K562 (cell line): ENCODE results near the gene GIGYF2. TPM values are rescaled to one million over a fixed set of nuclear protein-coding genes. Genes with fewer than 3 reads are reported as not detected.

Experiments
- ATAC-seq: fragments of 200-7000 bp; cut with Tn5 transposase; 3 replicates; pipeline ENCODE4 v1.9.1; 2020; ENCODE audit warnings: moderate library complexity
- BruUV-seq: library from RNA; stranded (reverse); fragments of 400-500 nt; replicated peaks from 2 replicates; lab custom pipeline; 2021; lab: Mats Ljungman, UMichigan
- CTCF ChIA-PET: fragments of 300-600 bp; formaldehyde crosslinking; extraction: SDS; loops from one replicate; lab custom pipeline; 2021; ENCODE audit warnings: low intra/inter-chr PET ratio; lab: Yijun Ruan, JAX
- POLR2A ChIA-PET: fragments of 300-600, 350-650 bp; sonication (Branson Sonifier 250); formaldehyde crosslinking; extraction: SDS; loops from one replicate; lab custom pipeline; 2021; ENCODE audit warnings: antibody characterized with exemption, inconsistent platforms; lab: Yijun Ruan, JAX
- DNase-seq, 4 experiments: peaks; one replicate each; pipeline versions ENCODE4 v3.0.0 to v3.0.0-alpha.2; 2011 to 2018; ENCODE audit warnings: low spot score in 3 of 4, mixed read lengths in 3 of 4; ENCODE audit errors: extremely low read depth in 1 of 4
- FAIRE-seq: peaks from 2 replicates; lab custom pipeline; 2011; peaks lifted over from hg19 to GRCh38; lab: Jason Lieb, UNC
- H2AFZ ChIP-seq: 2 replicates; pipeline ENCODE4 v1.6.0; 2011; ENCODE audit warnings: low read depth, low read length, control low read depth, inconsistent platforms
- H3K27ac ChIP-seq: fragments of 200-600 bp; 3 replicates; pipeline ENCODE4 v1.8.0; 2011; ENCODE audit warnings: low read depth, mild to moderate bottlenecking, control low read depth, inconsistent platforms, low read length, moderate library complexity, mixed read lengths; ENCODE audit errors: extremely low read depth
- H3K27me3 ChIP-seq, 2 experiments: fragments of 300-600 bp in 1 of 2; 2 replicates in 1 of 2; 3 replicates in 1 of 2; pipeline versions ENCODE4 v1.6.0 to v1.8.0; 2011; ENCODE audit warnings: inconsistent platforms in 2 of 2, low read length in 2 of 2, mild to moderate bottlenecking in 1 of 2, mixed read lengths in 1 of 2, moderate library complexity in 1 of 2; ENCODE audit not compliant: control insufficient read depth in 2 of 2, insufficient read depth in 2 of 2
- H3K36me3 ChIP-seq: fragments of 300-600 bp; 3 replicates; pipeline ENCODE4 v1.8.0; 2011; ENCODE audit warnings: mild to moderate bottlenecking, low read length, inconsistent platforms; ENCODE audit not compliant: control insufficient read depth, insufficient read depth
- H3K4me1 ChIP-seq, 2 experiments: fragments of 200-600 bp in 1 of 2; replicated peaks in 1 of 2; 2 replicates in 1 of 2; 3 replicates in 1 of 2; pipeline versions ENCODE4 v1.5.1 to v1.8.0; 2011; ENCODE audit warnings: inconsistent platforms in 2 of 2, low read length in 2 of 2, mild to moderate bottlenecking in 1 of 2, mixed read lengths in 1 of 2, moderate library complexity in 1 of 2; ENCODE audit not compliant: control insufficient read depth in 2 of 2, insufficient read depth in 2 of 2
- H3K4me2 ChIP-seq: 2 replicates; pipeline ENCODE4 v1.6.1; 2011; ENCODE audit warnings: low read length, control low read depth, inconsistent platforms, mixed read lengths; ENCODE audit not compliant: insufficient read depth
- H3K4me3 ChIP-seq: fragments of 200-600 bp; sonication (generic), shearing (Covaris generic); 2 replicates; pipeline ENCODE4 v1.5.1; 2016; ENCODE audit warnings: control low read depth, inconsistent platforms
- H3K79me2 ChIP-seq: fragments of 200-600 bp; 3 replicates; pipeline ENCODE4 v1.8.0; 2011; ENCODE audit warnings: low read length, inconsistent platforms; ENCODE audit not compliant: control insufficient read depth, insufficient read depth
- H3K9ac ChIP-seq, 2 experiments: 2 replicates each; pipeline versions ENCODE4 v1.6.0 to v1.6.1; 2011; ENCODE audit warnings: low read depth in 2 of 2, low read length in 2 of 2, control low read depth in 1 of 2, inconsistent platforms in 1 of 2, mild to moderate bottlenecking in 1 of 2, mixed read lengths in 1 of 2; ENCODE audit not compliant: insufficient read depth in 1 of 2
- H3K9me1 ChIP-seq: one replicate; pipeline ENCODE4 v1.6.0; 2011; ENCODE audit warnings: inconsistent platforms, mild to moderate bottlenecking, low read length, moderate library complexity; ENCODE audit not compliant: control insufficient read depth, insufficient read depth
- H3K9me3 ChIP-seq: replicated peaks from 2 replicates; pipeline ENCODE4 v1.5.1; 2011; ENCODE audit warnings: low read depth, low read length, inconsistent platforms; ENCODE audit not compliant: control insufficient read depth, insufficient read depth
- H4K20me1 ChIP-seq: replicated peaks from 2 replicates; pipeline ENCODE4 v1.6.1; 2011; ENCODE audit warnings: low read length, inconsistent platforms, mixed read lengths; ENCODE audit not compliant: control insufficient read depth, insufficient read depth
- ASH1L ChIP-seq: fragments of 450-650 bp; IDR thresholded peaks from 2 replicates; pipeline ENCODE4 v1.6.1; 2018; ENCODE audit warnings: borderline replicate concordance, mild to moderate bottlenecking, low read depth; ENCODE audit not compliant: partially characterized antibody
- CC2D1A ChIP-seq: fragments of 450-650 bp; IDR thresholded peaks from 2 replicates; pipeline ENCODE4 v1.6.1; 2017; ENCODE audit warnings: mild to moderate bottlenecking
- ELK3 ChIP-seq: fragments of 450-650 bp; formaldehyde crosslinking; IDR thresholded peaks from 2 replicates; pipeline ENCODE4 v1.4.0; 2020; ENCODE audit warnings: mild to moderate bottlenecking
- ETV6 ChIP-seq, 3 experiments: fragments of 150-350 bp in 1 of 3; sonication (generic) in 1 of 3; formaldehyde crosslinking in 1 of 3; IDR thresholded peaks; 2 replicates each; pipeline versions ENCODE4 v1.6.1 to v1.8.0; 2014 to 2022; ENCODE audit warnings: borderline replicate concordance in 2 of 3, low read depth in 2 of 3, antibody characterized with exemption in 1 of 3, low read length in 1 of 3, mild to moderate bottlenecking in 1 of 3, missing genetic modification reagents in 1 of 3
- FOXK1 ChIP-seq: sonication (generic); formaldehyde crosslinking; IDR thresholded peaks from 2 replicates; pipeline ENCODE4 v1.8.0; 2022; ENCODE audit warnings: missing genetic modification reagents, mild to moderate bottlenecking, borderline replicate concordance
- GABPA ChIP-seq: fragments of 200-800 bp; sonication (Bioruptor generic); conservative IDR thresholded peaks from 2 replicates; pipeline ENCODE4 v1.6.1; 2016; ENCODE audit warnings: low read depth, missing genetic modification characterization, missing compliant biosample characterization
- NCOA4 ChIP-seq: fragments of 450-650 bp; IDR thresholded peaks from 2 replicates; pipeline ENCODE4 v1.6.1; 2018; ENCODE audit warnings: mild to moderate bottlenecking; ENCODE audit not compliant: partially characterized antibody
- RCOR1 ChIP-seq, 2 experiments: IDR thresholded peaks; 2 replicates each; pipeline ENCODE4 v1.6.1; 2012; ENCODE audit warnings: low read depth in 2 of 2, low read length in 2 of 2, borderline replicate concordance in 1 of 2, improper control_type of control experiment in 1 of 2
- SIN3B ChIP-seq: fragments of 450-650 bp; IDR thresholded peaks from 2 replicates; pipeline ENCODE4 v1.6.1; 2017; ENCODE audit warnings: low read depth, mild to moderate bottlenecking, moderate library complexity
- SPI1 ChIP-seq: IDR thresholded peaks from 2 replicates; pipeline ENCODE4 v1.6.1; 2011; ENCODE audit warnings: low read depth, low read length, control low read depth, borderline replicate concordance
- SRSF1 ChIP-seq: fragments of 200-400 bp; formaldehyde crosslinking; IDR thresholded peaks from 2 replicates; pipeline ENCODE4 v1.6.1; 2017; ENCODE audit warnings: mild to moderate bottlenecking, low read depth, low read length, moderate library complexity
- USF2 ChIP-seq: sonication (generic); formaldehyde crosslinking; IDR thresholded peaks from 2 replicates; pipeline ENCODE4 v1.5.0; 2020; ENCODE audit warnings: missing genetic modification reagents
- ZBTB12 ChIP-seq: fragments of 250-450 bp; sonication (Bioruptor Pico); IDR thresholded peaks from 2 replicates; pipeline ENCODE4 v1.4.0; 2020
- ZNF449 ChIP-seq: fragments of 250-450 bp; sonication (Bioruptor Pico); IDR thresholded peaks from 2 replicates; pipeline ENCODE4 v1.8.0; 2022; ENCODE audit warnings: moderate library complexity, mild to moderate bottlenecking, inconsistent platforms
- ZNF655 ChIP-seq: fragments of 250-450 bp; sonication (Bioruptor Pico); IDR thresholded peaks from 2 replicates; pipeline ENCODE4 v1.5.0; 2021
- WGBS: fragments of 100-300 bp; shearing (Covaris generic); methylation state at CpG from one replicate; pipeline ENCODE4 v1.1.6; 2016; ENCODE audit warnings: low coverage, mixed read lengths; ENCODE audit not compliant: insufficient coverage; ENCODE audit errors: missing lambda C conversion rate; 5-methylcytosine and 5-hydroxymethylcytosine counted together
- in situ Hi-C: fragments of 300-500 bp; cut with MboI; formaldehyde crosslinking; loops from 4 replicates; pipeline ENCODE4 v1.15.0; 2018; ENCODE audit warnings: inconsistent platforms, mixed read lengths
- intact Hi-C: fragments of 100-400 bp; cut with micrococcal nuclease; formaldehyde crosslinking; loops from 2 replicates; pipeline ENCODE4 v1.14.2; 2022
- polyA plus RNA-seq, 8 experiments: library from polyadenylated mRNA; depleted of rRNA in 4 of 8; stranded (reverse) in 5 of 8; unstranded in 3 of 8; fragments of >200 nt; fragmentation: Nextera tagmentation in 2 of 8; fragmentation: Illumina TruSeq in 1 of 8; extraction: Ambion mirVana in 2 of 8; extraction: Trizol in 1 of 8; gene quantifications; 2 replicates each; pipeline versions ENCODE4 v1.2.1 to v1.2.3, GENCODE V29; 2011 to 2014; ENCODE audit warnings: inconsistent platforms in 1 of 8, missing spikeins in 1 of 8
- total RNA-seq, 7 experiments: library from RNA; depleted of rRNA in 6 of 7; stranded (reverse); fragments of >200 nt in 6 of 7; fragmentation: Illumina TruSeq in 2 of 7; extraction: Trizol in 2 of 7; gene quantifications; 2 replicates each; pipeline versions ENCODE4 v1.2.1 to v1.2.3, GENCODE V29; 2011 to 2021; ENCODE audit warnings: low replicate concordance in 1 of 7

GIGYF2 gene
- total and polyA plus RNA-seq, 9 of the 15 experiments (the other 6 are each of a cell fraction or from before 2014, with no cell fraction given), result 12.7 to 52.7 (median 34.9) TPM

GRCh38 chr2:232870018-232870765 is 173.1 kb downstream of the GIGYF2 start, which contains the start of gene SNORC:
SNORC (plus strand) TSS chr2:232870264; CDS start chr2:232870342, 78 bp downstream.
- Histone ChIP-seq H2AFZ (no peak within 1 kb of the TSS), H3K27ac (no peak within 1 kb of the TSS), H3K9ac (no peak within 1 kb of the TSS), H3K4me2 (no peak within 1 kb of the TSS), H3K36me3 (no peaks in the 10 kb centered on the region), H3K9me3 (no peaks in the 10 kb centered on the region), H3K79me2 (no peaks in the 10 kb centered on the region), H3K27me3 (no peaks in the 10 kb centered on the region), H3K4me3 (no peak within 1 kb of the TSS), H3K4me1 (peaks cover 2 to 17% of the 10 kb centered on the region in 2 experiments; a peak in 3 of 5 replicates), H3K9me1 (no peaks in the 10 kb centered on the region), H4K20me1 (no peaks in the 10 kb centered on the region)
- DNase-seq, result no peak
- FAIRE-seq, result no peak
- ChIA-PET POLR2A (interaction anchor here (0.8 to 1.4 kb wide), 2 partner anchors 9 to 11 kb away, joined by 3 to 4 read pairs; no protein-coding TSS in a partner anchor), CTCF (no interaction called here)
- no TSS peak for BruUV-seq
- no peak for ATAC-seq
- WGBS, result 49% methylated on average over 8 of the region's 21 CpGs
- in situ Hi-C loops (no loop called here), intact Hi-C loops (no loop called here)
- TF ChIP-seq SPI1 (no peak), NCOA4 (no peak), ZNF655 (CRISPR knock-in tag) (no peak), FOXK1 (CRISPR knock-in tag) (no peak), ETV6 (IDR thresholded peaks at IDR 0.05; ENCODE audit: borderline replicate concordance in 1 of 2, low read depth in 2 of 2, low read length in 1 of 2) (no peak), ETV6 (CRISPR knock-in tag; IDR thresholded peaks at IDR 0.05; ENCODE audit: borderline replicate concordance) (no peak), SIN3B (no peak), ZNF449 (CRISPR knock-in tag) (no peak), ASH1L (no peak), USF2 (no peak), RCOR1 (IDR thresholded peaks at IDR 0.05; ENCODE audit: borderline replicate concordance in 1 of 2, low read depth in 2 of 2, low read length in 2 of 2) (no peak), GABPA (tag) (no peak), CC2D1A (no peak), SRSF1 (no peak), ELK3 (CRISPR knock-in tag) (no peak), ZBTB12 (no peak)
